Measurements from ENCODE around the gene GRM7. TPM values are rescaled to one million over a fixed set of nuclear protein-coding genes. Genes with fewer than 3 reads are reported as not detected.

GRM7 gene
- total and polyA plus RNA-seq, 2 experiments from 2014 or later: 0.40 TPM; not detected in 1

- Histone ChIP-seq H3F3A (replicated peaks; ENCODE audit: low read depth) (no peaks in the 10 kb centered on the region), H3K79me2 (replicated peaks; ENCODE audit: insufficient read depth) (no peaks in the 10 kb centered on the region), H3K9me2 (ENCODE audit: insufficient read depth) (peaks cover 19% of the 10 kb centered on the region; the same call in 1 of the 2 replicates), H3K27me3 (ENCODE audit: insufficient read depth) (no peaks in the 10 kb centered on the region), H3K4me2 (no peak overlapping the region), H4K20me1 (replicated peaks; ENCODE audit: insufficient read depth) (no peaks in the 10 kb centered on the region), H3K4me3 (no peak overlapping the region), H3K27ac (ENCODE audit: low read depth) (no peak overlapping the region), H2AFZ (no peak overlapping the region), H3K4me1 (ENCODE audit: insufficient read depth) (no peaks in the 10 kb centered on the region), H3K36me3 (ENCODE audit: insufficient read depth) (no peaks in the 10 kb centered on the region)
- TF ChIP-seq JUNB (IDR thresholded peaks at IDR 0.05; ENCODE audit: unreplicated experiment) (no peak), ZNF331 (CRISPR knock-in tag; IDR thresholded peaks at IDR 0.05; ENCODE audit: low read depth) (no peak), ZNF114 (CRISPR knock-in tag; IDR thresholded peaks at IDR 0.05) (no peak)
- TF ChIP-seq, protein P1, sequence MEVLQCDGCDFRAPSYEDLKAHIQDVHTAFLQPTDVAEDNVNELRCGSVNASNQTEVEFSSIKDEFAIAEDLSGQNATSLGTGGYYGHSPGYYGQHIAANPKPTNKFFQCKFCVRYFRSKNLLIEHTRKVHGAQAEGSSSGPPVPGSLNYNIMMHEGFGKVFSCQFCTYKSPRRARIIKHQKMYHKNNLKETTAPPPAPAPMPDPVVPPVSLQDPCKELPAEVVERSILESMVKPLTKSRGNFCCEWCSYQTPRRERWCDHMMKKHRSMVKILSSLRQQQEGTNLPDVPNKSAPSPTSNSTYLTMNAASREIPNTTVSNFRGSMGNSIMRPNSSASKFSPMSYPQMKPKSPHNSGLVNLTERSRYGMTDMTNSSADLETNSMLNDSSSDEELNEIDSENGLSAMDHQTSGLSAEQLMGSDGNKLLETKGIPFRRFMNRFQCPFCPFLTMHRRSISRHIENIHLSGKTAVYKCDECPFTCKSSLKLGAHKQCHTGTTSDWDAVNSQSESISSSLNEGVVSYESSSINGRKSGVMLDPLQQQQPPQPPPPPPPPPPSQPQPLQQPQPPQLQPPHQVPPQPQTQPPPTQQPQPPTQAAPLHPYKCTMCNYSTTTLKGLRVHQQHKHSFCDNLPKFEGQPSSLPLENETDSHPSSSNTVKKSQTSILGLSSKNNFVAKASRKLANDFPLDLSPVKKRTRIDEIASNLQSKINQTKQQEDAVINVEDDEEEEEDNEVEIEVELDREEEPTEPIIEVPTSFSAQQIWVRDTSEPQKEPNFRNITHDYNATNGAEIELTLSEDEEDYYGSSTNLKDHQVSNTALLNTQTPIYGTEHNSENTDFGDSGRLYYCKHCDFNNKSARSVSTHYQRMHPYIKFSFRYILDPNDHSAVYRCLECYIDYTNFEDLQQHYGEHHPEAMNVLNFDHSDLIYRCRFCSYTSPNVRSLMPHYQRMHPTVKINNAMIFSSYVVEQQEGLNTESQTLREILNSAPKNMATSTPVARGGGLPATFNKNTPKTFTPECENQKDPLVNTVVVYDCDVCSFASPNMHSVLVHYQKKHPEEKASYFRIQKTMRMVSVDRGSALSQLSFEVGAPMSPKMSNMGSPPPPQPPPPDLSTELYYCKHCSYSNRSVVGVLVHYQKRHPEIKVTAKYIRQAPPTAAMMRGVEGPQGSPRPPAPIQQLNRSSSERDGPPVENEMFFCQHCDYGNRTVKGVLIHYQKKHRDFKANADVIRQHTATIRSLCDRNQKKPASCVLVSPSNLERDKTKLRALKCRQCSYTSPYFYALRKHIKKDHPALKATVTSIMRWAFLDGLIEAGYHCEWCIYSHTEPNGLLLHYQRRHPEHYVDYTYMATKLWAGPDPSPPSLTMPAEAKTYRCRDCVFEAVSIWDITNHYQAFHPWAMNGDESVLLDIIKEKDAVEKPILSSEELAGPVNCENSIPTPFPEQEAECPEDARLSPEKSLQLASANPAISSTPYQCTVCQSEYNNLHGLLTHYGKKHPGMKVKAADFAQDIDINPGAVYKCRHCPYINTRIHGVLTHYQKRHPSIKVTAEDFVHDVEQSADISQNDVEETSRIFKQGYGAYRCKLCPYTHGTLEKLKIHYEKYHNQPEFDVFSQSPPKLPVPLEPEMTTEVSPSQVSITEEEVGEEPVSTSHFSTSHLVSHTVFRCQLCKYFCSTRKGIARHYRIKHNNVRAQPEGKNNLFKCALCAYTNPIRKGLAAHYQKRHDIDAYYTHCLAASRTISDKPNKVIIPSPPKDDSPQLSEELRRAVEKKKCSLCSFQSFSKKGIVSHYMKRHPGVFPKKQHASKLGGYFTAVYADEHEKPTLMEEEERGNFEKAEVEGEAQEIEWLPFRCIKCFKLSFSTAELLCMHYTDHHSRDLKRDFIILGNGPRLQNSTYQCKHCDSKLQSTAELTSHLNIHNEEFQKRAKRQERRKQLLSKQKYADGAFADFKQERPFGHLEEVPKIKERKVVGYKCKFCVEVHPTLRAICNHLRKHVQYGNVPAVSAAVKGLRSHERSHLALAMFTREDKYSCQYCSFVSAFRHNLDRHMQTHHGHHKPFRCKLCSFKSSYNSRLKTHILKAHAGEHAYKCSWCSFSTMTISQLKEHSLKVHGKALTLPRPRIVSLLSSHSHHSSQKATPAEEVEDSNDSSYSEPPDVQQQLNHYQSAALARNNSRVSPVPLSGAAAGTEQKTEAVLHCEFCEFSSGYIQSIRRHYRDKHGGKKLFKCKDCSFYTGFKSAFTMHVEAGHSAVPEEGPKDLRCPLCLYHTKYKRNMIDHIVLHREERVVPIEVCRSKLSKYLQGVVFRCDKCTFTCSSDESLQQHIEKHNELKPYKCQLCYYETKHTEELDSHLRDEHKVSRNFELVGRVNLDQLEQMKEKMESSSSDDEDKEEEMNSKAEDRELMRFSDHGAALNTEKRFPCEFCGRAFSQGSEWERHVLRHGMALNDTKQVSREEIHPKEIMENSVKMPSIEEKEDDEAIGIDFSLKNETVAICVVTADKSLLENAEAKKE (CRISPR knock-in tag; IDR thresholded peaks at IDR 0.05): no peak
- no peak for ATAC-seq
- H3K27me3 Mint-ChIP-seq (ENCODE audit: insufficient read depth, low read depth, poor library complexity): no peaks in the 10 kb centered on the region
- DNase-seq (ENCODE audit: low spot score): no peak
- peaks cover 19% of the 10 kb centered on the region for H3K36me3 Mint-ChIP-seq (ENCODE audit: low read depth)
- H3K4me3 Mint-ChIP-seq: no peak overlapping the region
- H3K4me1 Mint-ChIP-seq: no peaks in the 10 kb centered on the region
- no peak overlapping the region for H3K27ac Mint-ChIP-seq
- peaks cover 26% of the 10 kb centered on the region for H3K9me3 Mint-ChIP-seq
These were observed 899.8 kb downstream of the GRM7 start for GRCh38 chr3:7760718-7761117.

DNA sequence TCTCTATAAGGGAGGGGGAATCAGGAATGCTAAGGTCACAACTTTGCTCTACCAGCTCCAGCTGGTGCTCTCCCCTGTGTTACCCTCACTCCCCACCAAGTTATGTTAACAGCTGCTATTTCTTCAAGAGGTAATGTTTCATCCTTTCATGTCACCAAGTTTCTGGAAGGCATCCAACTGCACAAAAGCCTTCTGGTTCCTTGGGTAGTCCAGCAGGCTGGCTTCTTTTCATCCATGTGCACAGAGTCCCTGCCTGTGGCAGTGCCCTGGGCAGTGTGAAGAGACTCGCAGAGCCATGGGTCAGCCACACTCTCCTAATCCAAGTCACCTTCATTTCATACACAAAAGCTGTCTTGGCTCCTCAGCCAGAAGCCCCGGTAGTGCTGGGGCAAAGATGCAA, 903.2 kb downstream of the GRM7 start:
- Histone ChIP-seq H3F3A (replicated peaks; ENCODE audit: low read depth) (no peaks in the 10 kb centered on the region), H3K36me3 (ENCODE audit: insufficient read depth) (no peaks in the 10 kb centered on the region), H3K4me2 (no peak overlapping the region), H3K27me3 (ENCODE audit: insufficient read depth) (no peaks in the 10 kb centered on the region), H3K9me2 (ENCODE audit: insufficient read depth) (peaks cover 23% of the 10 kb centered on the region; the same call in 1 of the 2 replicates), H2AFZ (no peak overlapping the region), H4K20me1 (replicated peaks; ENCODE audit: insufficient read depth) (no peaks in the 10 kb centered on the region), H3K4me1 (ENCODE audit: insufficient read depth) (no peaks in the 10 kb centered on the region), H3K27ac (ENCODE audit: low read depth) (no peak overlapping the region), H3K4me3 (no peak overlapping the region), H3K79me2 (replicated peaks; ENCODE audit: insufficient read depth) (no peaks in the 10 kb centered on the region)
- ATAC-seq: no peak
- Mint-ChIP-seq H3K4me1 (no peaks in the 10 kb centered on the region), H3K36me3 (ENCODE audit: low read depth) (peaks cover 19% of the 10 kb centered on the region), H3K27ac (no peak overlapping the region), H3K27me3 (ENCODE audit: insufficient read depth, low read depth, poor library complexity) (no peaks in the 10 kb centered on the region), H3K4me3 (no peak overlapping the region), H3K9me3 (peaks cover 32% of the 10 kb centered on the region)
- DNase-seq (ENCODE audit: low spot score): no peak
- TF ChIP-seq NANOG (IDR thresholded peaks at IDR 0.05; ENCODE audit: borderline replicate concordance): no peak
- TF ChIP-seq EZH2 (IDR thresholded peaks at IDR 0.05; ENCODE audit: low read depth, unreplicated experiment): no peak
- no peak for TF ChIP-seq STAT1 (IDR thresholded peaks at IDR 0.05; ENCODE audit: unreplicated experiment)
- no peak for TF ChIP-seq POLR2AphosphoS5 (IDR thresholded peaks at IDR 0.05; ENCODE audit: low read depth)
- TF ChIP-seq CREB1 (CRISPR knock-in tag; IDR thresholded peaks at IDR 0.05; ENCODE audit: low read depth): no peak
- no peak for TF ChIP-seq REST (IDR thresholded peaks at IDR 0.05; ENCODE audit: unreplicated experiment)
- TF ChIP-seq, protein P2, sequence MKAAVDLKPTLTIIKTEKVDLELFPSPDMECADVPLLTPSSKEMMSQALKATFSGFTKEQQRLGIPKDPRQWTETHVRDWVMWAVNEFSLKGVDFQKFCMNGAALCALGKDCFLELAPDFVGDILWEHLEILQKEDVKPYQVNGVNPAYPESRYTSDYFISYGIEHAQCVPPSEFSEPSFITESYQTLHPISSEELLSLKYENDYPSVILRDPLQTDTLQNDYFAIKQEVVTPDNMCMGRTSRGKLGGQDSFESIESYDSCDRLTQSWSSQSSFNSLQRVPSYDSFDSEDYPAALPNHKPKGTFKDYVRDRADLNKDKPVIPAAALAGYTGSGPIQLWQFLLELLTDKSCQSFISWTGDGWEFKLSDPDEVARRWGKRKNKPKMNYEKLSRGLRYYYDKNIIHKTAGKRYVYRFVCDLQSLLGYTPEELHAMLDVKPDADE (IDR thresholded peaks at IDR 0.05): no peak
- TF ChIP-seq ZNF114 (CRISPR knock-in tag; IDR thresholded peaks at IDR 0.05): no peak
- no peak for TF ChIP-seq ZNF331 (CRISPR knock-in tag; IDR thresholded peaks at IDR 0.05; ENCODE audit: low read depth)
